HUES64 (cell line): ENCODE results near the gene CDKN1A.

Source experiments
- H3K27ac ChIP-seq: 2 replicates; pipeline ENCODE4 v1.7.0; 2013; ENCODE audit warnings: low read depth, low read length, inconsistent platforms
- H3K27me3 ChIP-seq: 2 replicates; pipeline ENCODE4 v1.6.1; 2013; ENCODE audit warnings: mild to moderate bottlenecking, low read length; ENCODE audit not compliant: insufficient read depth
- H3K36me3 ChIP-seq: 2 replicates; pipeline ENCODE4 v1.6.1; 2013; ENCODE audit warnings: mild to moderate bottlenecking, low read length; ENCODE audit not compliant: insufficient read depth
- H3K4me1 ChIP-seq: 2 replicates; pipeline ENCODE4 v1.6.1; 2013; ENCODE audit warnings: mild to moderate bottlenecking, low read length, moderate library complexity; ENCODE audit not compliant: insufficient read depth
- H3K4me3 ChIP-seq: 2 replicates; pipeline ENCODE4 v1.5.1; 2013; ENCODE audit warnings: mild to moderate bottlenecking, low read length, moderate library complexity
- H3K9ac ChIP-seq: 2 replicates; pipeline ENCODE4 v1.6.1; 2013; ENCODE audit warnings: mild to moderate bottlenecking, low read depth, low read length
- H3K9me3 ChIP-seq: 2 replicates; pipeline ENCODE4 v1.6.1; 2013; ENCODE audit warnings: low read depth, low read length; ENCODE audit not compliant: insufficient read depth
- WGBS: fragments of 150-250, 120-280 bp; methylation state at CpG from one replicate; pipeline ENCODE4 v1.1.7; 2013; ENCODE audit warnings: missing lambda C conversion rate; 5-methylcytosine and 5-hydroxymethylcytosine counted together

CDKN1A gene

DNA sequence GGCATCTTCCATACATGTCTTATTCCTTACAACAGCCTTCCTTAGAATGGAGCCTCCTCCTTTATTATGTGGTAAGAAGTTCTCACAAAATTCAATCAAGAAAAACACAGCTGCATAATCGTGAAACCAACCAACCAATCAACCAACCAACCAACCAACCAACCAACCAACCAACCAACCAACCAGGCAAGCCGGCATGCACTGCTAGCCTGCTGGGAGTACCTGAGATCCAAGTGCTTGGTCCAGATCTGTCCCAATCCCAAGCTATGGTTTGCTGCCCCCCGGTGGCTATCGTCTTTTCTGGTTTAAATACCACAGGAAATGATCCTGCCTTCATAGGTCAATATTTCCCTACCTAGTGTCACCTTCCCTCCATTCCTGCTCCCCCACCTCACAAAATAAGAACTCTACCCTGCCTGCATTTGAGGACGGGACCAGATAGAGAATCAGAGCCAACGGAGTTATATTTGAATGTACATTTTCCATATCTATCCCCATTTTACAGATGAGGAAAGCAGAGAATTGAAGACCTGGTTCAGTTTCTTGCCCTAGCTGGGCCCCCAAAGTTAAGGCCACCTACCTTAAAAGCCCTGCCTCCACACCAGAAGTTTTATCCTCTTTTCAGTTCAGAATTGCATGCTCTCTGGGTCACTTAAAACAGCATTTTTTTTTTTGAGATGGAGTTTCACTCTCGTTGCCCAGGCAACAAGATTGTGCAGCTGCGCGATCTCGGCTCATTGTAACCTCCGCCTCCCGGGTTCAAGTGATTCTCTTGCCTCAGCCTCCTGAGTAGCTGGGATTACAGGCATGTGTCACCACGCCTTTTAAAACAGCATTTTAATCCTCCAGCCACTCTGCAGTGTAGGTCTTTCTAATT lies 46.2 kb downstream of the CDKN1A start:
- Histone ChIP-seq H3K9ac (no peak overlapping the region), H3K27me3 (no peaks in the 10 kb centered on the region), H3K36me3 (no peaks in the 10 kb centered on the region), H3K27ac (no peak overlapping the region), H3K4me1 (no peaks in the 10 kb centered on the region), H3K9me3 (no peaks in the 10 kb centered on the region), H3K4me3 (no peak overlapping the region)
- 67% methylated on average over 13 of the region's 13 CpGs for WGBS

DNA sequence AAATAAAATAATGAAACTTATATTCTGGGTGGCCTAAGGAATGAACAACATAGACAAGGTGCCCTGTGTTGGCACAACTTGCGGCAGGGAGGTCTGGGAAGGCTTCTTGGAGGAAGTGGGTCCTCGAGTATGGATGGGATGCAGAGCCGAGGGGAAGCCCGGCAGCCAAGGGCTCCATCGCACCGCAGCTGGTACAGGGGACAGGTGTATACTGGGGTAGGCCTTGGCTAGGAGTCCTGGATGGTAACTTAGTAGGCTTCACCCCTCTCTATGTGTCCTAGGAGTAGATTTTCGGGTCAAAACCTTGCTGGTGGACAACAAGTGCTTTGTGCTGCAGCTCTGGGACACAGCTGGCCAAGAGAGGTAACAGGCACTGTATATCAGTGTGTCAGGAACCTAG lies 47.1 kb downstream of the CDKN1A start:
- Histone ChIP-seq H3K36me3 (no peaks in the 10 kb centered on the region), H3K9ac (no peak overlapping the region), H3K27me3 (no peaks in the 10 kb centered on the region), H3K4me1 (no peaks in the 10 kb centered on the region), H3K4me3 (no peak overlapping the region), H3K9me3 (no peaks in the 10 kb centered on the region), H3K27ac (no peak overlapping the region)
- WGBS = 86% methylated on average over 7 of the region's 7 CpGs

DNA sequence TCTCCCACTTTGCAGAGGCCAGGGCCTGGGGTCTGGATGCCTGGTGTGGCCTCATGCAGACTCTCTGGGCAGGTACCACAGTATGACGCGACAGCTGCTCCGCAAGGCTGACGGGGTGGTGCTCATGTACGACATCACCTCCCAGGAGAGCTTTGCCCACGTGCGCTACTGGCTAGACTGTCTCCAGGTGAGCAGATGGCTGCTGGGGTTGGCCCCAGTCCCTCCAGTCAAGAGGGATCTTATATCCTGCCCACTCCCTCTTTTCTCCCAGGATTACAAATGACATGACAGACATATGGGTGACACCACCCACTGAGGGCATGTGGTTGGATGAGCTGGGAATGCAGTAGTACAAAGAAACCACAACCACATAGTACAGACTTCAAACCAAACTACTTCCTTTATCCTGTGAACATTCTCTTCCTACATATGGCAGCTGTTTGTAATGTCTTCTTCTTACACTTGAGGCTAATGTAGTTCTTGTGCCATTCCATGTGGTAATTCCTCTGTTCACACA lies 49.0 kb downstream of the CDKN1A start:
- Histone ChIP-seq H3K27ac (no peak overlapping the region), H3K9me3 (no peaks in the 10 kb centered on the region), H3K4me1 (peaks cover 4% of the 10 kb centered on the region), H3K9ac (no peak overlapping the region), H3K27me3 (no peaks in the 10 kb centered on the region), H3K36me3 (no peaks in the 10 kb centered on the region), H3K4me3 (no peak overlapping the region)
- WGBS = 90% methylated on average over 7 of the region's 7 CpGs

DNA sequence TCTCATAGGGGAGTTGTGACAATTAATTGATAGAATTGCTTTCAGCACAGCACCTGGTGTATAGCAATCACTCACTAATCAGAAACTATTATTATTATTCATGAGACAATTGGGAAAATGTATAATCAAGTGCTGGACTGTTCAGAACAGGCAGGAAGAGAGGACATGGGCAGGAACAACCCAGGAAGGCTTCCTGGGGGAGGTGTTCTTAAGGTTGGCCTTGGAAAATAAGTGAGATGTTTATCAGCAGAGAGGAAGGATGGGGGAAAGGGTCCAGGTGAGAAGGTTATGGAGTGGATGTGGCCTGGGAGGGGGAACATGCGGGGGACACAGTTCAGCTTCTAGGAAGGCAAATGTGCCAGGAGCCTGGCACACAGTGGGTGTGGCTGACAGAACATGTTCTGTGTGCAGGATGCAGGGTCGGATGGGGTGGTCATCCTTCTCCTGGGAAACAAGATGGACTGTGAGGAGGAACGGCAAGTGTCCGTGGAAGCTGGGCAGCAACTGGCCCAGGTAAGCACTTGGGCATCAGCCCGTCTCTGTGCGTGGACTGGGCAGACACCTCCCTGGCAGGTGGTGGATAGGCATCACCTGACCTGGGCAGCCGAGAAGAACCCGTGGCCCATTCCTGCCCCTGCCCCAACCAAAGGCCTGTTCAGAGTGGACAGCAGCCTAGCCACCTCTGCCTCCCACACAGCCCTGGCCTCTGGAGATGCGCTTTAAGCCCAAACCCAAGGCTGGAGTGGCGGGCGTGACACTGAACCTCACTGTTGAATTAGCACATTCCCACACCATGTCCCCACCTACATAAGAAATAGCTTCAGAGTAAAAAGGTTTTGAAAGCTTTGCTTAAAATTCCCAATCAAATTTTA lies 50.0 kb downstream of the CDKN1A start:
- Histone ChIP-seq H3K4me3 (no peak overlapping the region), H3K9ac (no peak overlapping the region), H3K36me3 (no peaks in the 10 kb centered on the region), H3K27me3 (no peaks in the 10 kb centered on the region; the same call in 1 of the 2 replicates), H3K9me3 (no peaks in the 10 kb centered on the region), H3K27ac (no peak overlapping the region), H3K4me1 (peaks cover 4% of the 10 kb centered on the region)
- 89% methylated on average over 11 of the region's 11 CpGs for WGBS

DNA sequence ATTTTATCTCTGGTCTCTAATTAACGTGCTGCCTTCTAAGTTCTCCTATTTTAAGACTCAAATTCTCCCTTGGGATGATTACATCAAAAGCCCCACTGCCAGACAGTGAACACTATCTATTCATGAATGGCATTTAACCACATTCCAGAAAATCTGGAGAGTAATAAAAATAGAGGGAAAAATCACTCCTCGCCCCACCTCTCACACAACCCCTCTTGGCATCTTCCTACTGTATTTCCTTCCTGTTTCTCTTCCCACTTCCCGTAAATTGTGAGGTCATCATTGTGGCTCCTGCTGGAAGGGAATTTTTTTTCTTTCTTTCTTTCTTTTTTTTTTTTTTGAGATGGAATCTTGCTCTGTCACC lies 50.6 kb downstream of the CDKN1A start:
- Histone ChIP-seq H3K9me3 (no peaks in the 10 kb centered on the region), H3K4me1 (peaks cover 4% of the 10 kb centered on the region), H3K4me3 (no peak overlapping the region), H3K9ac (no peak overlapping the region), H3K36me3 (no peaks in the 10 kb centered on the region), H3K27ac (no peak overlapping the region), H3K27me3 (no peaks in the 10 kb centered on the region; the same call in 1 of the 2 replicates)
- WGBS = 85% methylated on average over 2 of the region's 3 CpGs

DNA sequence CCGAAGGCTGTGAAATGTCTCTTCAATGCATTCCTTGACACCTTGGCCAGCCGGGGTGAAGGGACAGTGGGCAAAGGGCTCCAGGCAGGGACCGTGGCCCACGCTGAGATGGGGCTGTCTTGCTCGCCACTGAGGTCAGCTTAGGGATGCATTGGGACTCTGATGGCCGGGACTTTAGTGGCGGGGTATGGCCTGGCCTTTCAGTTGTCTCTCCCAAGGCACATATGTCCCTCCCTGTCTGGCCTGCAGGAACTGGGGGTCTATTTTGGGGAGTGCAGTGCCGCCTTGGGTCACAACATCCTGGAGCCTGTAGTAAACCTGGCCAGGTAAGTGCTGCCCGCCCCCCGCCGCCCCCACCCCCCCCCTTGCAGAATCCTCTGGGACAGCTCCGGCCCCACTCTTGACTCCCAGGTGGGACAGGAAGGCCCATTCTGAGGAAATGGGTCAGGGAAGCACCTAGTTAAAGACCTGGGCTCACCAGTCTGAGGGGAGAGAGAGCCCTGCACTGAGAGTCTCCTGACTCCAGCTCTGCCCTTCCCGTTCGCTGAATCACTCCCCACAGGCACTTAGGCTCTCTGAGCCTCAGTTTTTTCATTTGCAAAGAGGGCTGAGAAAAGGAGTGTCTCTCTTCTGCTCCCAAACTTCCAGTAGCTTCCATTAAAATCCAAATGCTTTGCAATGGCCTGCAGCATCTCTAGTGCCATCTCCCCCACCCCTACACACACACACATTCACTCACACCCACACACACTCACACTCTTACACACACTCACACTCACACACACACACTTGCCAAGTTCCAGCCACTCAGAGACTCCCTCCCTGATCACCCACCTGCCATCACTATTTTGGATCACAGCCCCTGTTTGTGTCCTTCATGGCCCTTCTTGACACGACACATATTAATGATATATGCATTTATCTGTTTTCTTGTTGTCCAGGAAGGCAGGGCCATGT lies 52.2 kb downstream of the CDKN1A start:
- WGBS = 67% methylated on average over 12 of the region's 15 CpGs
- Histone ChIP-seq H3K4me3 (no peak overlapping the region), H3K36me3 (no peaks in the 10 kb centered on the region), H3K4me1 (peaks cover 4% of the 10 kb centered on the region), H3K27me3 (no peaks in the 10 kb centered on the region; the same call in 1 of the 2 replicates), H3K27ac (no peak overlapping the region), H3K9me3 (no peaks in the 10 kb centered on the region), H3K9ac (no peak overlapping the region)

DNA sequence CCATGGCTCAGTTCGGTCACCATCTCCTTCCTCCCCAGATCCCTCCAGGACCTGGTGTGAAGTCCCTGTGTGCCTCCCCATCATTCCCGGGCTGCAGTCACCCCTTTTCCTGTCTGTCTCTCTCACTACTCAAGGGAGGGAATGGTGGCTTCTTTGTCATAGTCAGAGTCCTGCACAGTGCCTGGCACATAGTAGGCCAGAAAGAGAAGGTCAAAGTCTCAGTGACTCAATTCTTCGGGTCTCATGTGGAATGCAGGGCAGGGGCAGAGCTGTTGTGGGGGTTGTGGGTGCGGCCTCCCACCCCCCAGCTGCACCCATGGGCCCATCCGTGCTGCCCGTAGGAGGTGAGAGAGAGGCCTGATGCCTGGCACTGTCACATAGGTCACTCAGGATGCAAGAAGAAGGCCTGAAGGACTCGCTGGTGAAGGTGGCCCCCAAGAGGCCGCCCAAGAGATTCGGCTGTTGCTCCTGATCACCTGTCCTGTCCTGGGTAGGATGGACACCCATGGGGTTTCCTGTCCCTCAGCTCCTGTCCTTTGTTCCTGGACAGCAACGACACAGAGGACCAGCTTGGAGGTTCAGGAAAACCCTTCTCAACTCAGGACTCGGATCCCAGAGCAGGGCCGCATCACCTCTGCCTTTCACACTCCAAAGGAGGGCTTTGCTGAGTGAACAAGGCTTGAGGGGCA lies 53.3 kb downstream of the CDKN1A start:
- Histone ChIP-seq H3K27ac (no peak overlapping the region), H3K4me1 (peaks cover 4% of the 10 kb centered on the region), H3K4me3 (no peak overlapping the region), H3K9me3 (no peaks in the 10 kb centered on the region), H3K9ac (no peak overlapping the region), H3K36me3 (no peaks in the 10 kb centered on the region), H3K27me3 (no peaks in the 10 kb centered on the region; the same call in 1 of the 2 replicates)
- WGBS = 89% methylated on average over 11 of the region's 12 CpGs

DNA sequence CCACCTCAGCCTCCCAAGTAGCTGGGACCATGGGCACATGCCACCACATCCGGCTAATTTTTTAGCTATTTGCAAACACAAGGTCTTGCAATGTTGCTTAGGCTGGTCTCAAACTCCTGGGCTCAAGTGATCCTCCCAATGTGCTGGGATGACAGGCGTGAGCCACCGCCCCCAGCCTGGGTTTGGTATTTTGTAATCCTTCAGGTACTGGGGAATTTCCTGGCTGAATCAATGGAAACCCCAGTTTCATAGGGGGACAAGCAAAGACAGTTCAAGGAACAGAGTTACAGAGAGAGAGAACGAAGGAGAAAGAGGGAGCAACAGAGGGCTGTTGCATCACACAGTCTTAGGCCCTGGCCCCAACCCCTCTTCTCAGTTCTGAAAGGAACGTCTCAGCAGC lies 54.8 kb downstream of the CDKN1A start:
- Histone ChIP-seq H3K9ac (no peak overlapping the region), H3K36me3 (no peaks in the 10 kb centered on the region), H3K4me3 (no peak overlapping the region), H3K27ac (no peak overlapping the region), H3K4me1 (peaks cover 4% of the 10 kb centered on the region), H3K27me3 (no peaks in the 10 kb centered on the region; the same call in 1 of the 2 replicates), H3K9me3 (no peaks in the 10 kb centered on the region)
- 89% methylated on average over 5 of the region's 5 CpGs for WGBS

DNA sequence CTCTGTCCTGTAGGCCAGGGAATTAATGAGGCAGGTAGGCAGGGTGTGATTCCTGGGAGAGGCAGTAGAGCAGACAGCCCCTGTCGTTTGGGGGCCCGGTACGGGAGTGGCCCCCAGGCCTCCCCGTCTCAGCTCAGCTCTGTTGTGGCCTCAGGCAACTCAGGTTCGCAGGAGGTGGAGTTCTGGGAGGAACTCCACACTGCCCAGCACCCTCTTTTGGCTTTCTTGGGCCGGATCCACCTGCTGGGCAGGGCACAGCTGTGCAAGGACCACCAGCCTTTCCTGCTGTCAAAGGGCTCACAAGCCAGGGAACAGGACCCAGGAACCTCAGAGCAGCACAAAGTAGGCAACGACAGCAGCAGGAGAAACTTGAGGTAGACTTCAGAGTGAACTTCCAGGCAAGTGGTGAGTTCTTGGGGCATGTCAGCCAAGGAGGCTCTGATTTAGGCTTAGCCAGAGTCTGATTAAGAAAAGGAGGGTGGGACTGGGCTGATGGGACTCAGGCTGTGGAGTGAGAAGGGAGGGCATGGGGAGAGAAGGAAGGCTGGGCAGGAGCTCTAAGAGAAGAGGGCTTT lies 56.1 kb downstream of the CDKN1A start:
- 81% methylated on average over 7 of the region's 7 CpGs for WGBS
- Histone ChIP-seq H3K27ac (no peak overlapping the region), H3K9me3 (no peaks in the 10 kb centered on the region), H3K4me3 (no peak overlapping the region), H3K4me1 (peaks cover 4% of the 10 kb centered on the region), H3K36me3 (no peaks in the 10 kb centered on the region), H3K9ac (no peak overlapping the region), H3K27me3 (no peaks in the 10 kb centered on the region; the same call in 1 of the 2 replicates)
